DND-41 (cell line): Measurements from ENCODE around the gene EPHB2.

Experiments
- ATAC-seq: fragments of 200-7000 bp; cut with Tn5 transposase; 3 replicates; pipeline ENCODE4 v1.9.1; 2021; ENCODE audit warnings: low read depth; ENCODE audit not compliant: insufficient read depth
- DNase-seq: peaks from one replicate; pipeline ENCODE4 v3.0.0-alpha.2; 2020
- H2AFZ ChIP-seq: 2 replicates; pipeline ENCODE4 v1.6.0; 2012; ENCODE audit warnings: low read depth, low read length
- H3K27ac ChIP-seq: 2 replicates; pipeline ENCODE4 v1.5.1; 2012; ENCODE audit warnings: low read length, inconsistent platforms
- H3K27me3 ChIP-seq: fragments of 200-600 bp; sonication (generic); 2 replicates; pipeline ENCODE4 v1.6.0; 2012; ENCODE audit warnings: low read length, mild to moderate bottlenecking, inconsistent platforms; ENCODE audit not compliant: insufficient read depth, poor library complexity
- H3K36me3 ChIP-seq: 2 replicates; pipeline ENCODE4 v1.5.1; 2012; ENCODE audit warnings: low read length, inconsistent platforms; ENCODE audit not compliant: insufficient read depth
- H3K4me1 ChIP-seq: 2 replicates; pipeline ENCODE4 v1.5.1; 2012; ENCODE audit warnings: mild to moderate bottlenecking, low read length; ENCODE audit not compliant: insufficient read depth
- H3K4me2 ChIP-seq: 2 replicates; pipeline ENCODE4 v1.6.0; 2012; ENCODE audit warnings: mild to moderate bottlenecking, moderate library complexity, low read length, inconsistent platforms; ENCODE audit not compliant: insufficient read depth
- H3K4me3 ChIP-seq, 2 experiments: fragments of 200-600 bp in 1 of 2; shearing (Covaris generic) in 1 of 2; 2 replicates each; pipeline ENCODE4 v1.5.1; 2012 to 2016; ENCODE audit warnings: inconsistent platforms in 2 of 2, low read length in 2 of 2, mild to moderate bottlenecking in 2 of 2, low read depth in 1 of 2, moderate library complexity in 1 of 2
- H3K79me2 ChIP-seq: 2 replicates; pipeline ENCODE4 v1.6.0; 2012; ENCODE audit warnings: low read length, inconsistent platforms; ENCODE audit not compliant: insufficient read depth
- H3K9ac ChIP-seq: 2 replicates; pipeline ENCODE4 v1.6.0; 2012; ENCODE audit warnings: low read depth, mild to moderate bottlenecking, inconsistent platforms, low read length, moderate library complexity
- H3K9me3 ChIP-seq: 2 replicates; pipeline ENCODE4 v1.5.1; 2012; ENCODE audit warnings: low read length, moderate library complexity, mild to moderate bottlenecking, inconsistent platforms; ENCODE audit not compliant: insufficient read depth, severe bottlenecking
- H4K20me1 ChIP-seq: 2 replicates; pipeline ENCODE4 v1.6.0; 2012; ENCODE audit warnings: low read length; ENCODE audit not compliant: insufficient read depth
- EZH2 ChIP-seq: IDR thresholded peaks from 3 replicates; pipeline ENCODE4 v1.6.1; 2012; ENCODE audit warnings: borderline replicate concordance, low read depth, mild to moderate bottlenecking, moderate library complexity, low read length, inconsistent platforms; ENCODE audit not compliant: severe bottlenecking
- TF ChIP-seq, protein P1 (sequence below): IDR thresholded peaks from 2 replicates; pipeline ENCODE4 v1.5.1; 2012; ENCODE audit warnings: borderline replicate concordance, low read length, moderate library complexity, mild to moderate bottlenecking; ENCODE audit not compliant: poor library complexity, severe bottlenecking; ENCODE audit errors: extremely low read depth

Gene EPHB2

DNA sequence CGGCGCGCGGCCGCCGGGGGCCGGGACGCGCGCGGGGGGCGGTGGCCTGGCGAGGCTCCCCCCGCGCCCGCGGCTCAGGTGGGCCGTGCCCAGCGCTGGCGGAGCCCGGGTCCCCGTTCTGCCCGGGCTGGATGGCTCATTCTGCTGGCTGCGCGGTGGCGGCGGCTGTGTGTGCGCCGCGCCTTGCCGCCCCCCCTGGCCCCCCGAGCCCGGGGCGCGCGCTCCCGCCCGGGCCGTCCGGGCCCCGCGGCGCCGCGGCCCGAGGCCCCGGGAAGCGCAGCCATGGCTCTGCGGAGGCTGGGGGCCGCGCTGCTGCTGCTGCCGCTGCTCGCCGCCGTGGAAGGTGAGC is at the start of gene EPHB2:
Gene EPHB2, plus strand, starts transcription at position 139 of the 349 bp plus-strand sequence. Its CDS starts 144 bp downstream, at position 283.
- no peaks in the 10 kb centered on the region for H3K4me1 ChIP-seq
- peaks cover 11% of the 10 kb centered on the region for H3K27me3 ChIP-seq
- H3K4me2 ChIP-seq, result no peak within 1 kb of the TSS
- no peak within 1 kb of the TSS for H2AFZ ChIP-seq
- H3K79me2 ChIP-seq, result no peaks in the 10 kb centered on the region
- H3K4me3 ChIP-seq, result no peak within 1 kb of the TSS
- no peak for TF ChIP-seq EZH2
- TF ChIP-seq, protein P1, sequence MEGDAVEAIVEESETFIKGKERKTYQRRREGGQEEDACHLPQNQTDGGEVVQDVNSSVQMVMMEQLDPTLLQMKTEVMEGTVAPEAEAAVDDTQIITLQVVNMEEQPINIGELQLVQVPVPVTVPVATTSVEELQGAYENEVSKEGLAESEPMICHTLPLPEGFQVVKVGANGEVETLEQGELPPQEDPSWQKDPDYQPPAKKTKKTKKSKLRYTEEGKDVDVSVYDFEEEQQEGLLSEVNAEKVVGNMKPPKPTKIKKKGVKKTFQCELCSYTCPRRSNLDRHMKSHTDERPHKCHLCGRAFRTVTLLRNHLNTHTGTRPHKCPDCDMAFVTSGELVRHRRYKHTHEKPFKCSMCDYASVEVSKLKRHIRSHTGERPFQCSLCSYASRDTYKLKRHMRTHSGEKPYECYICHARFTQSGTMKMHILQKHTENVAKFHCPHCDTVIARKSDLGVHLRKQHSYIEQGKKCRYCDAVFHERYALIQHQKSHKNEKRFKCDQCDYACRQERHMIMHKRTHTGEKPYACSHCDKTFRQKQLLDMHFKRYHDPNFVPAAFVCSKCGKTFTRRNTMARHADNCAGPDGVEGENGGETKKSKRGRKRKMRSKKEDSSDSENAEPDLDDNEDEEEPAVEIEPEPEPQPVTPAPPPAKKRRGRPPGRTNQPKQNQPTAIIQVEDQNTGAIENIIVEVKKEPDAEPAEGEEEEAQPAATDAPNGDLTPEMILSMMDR, result no peak
- no peaks in the 10 kb centered on the region for H3K36me3 ChIP-seq
- no peak within 1 kb of the TSS for H3K27ac ChIP-seq
- no peak within 1 kb of the TSS for H3K9ac ChIP-seq
- H3K9me3 ChIP-seq, result no peaks in the 10 kb centered on the region
- H4K20me1 ChIP-seq, result peaks cover 4% of the 10 kb centered on the region
- no peak for DNase-seq
- ATAC-seq, result no peak

DNA sequence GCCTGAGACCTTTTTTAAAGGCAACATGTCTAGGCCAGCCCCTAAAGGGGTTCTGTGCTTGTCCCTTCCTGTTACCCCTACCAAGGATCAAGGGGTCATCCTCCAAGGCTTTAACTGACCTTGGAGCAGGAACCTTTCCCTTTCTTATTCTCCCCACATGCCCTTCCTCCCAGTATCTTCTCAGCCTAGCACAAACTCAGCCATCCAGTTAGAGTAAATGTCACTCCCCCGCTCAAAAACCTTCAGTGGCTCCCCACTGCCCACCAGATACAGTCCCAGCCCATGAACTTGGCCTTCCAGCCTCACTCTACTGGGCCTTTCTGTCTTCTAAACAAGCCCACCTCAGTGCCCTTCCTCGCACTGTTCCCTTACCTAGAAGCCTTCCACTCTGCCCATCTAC is 48.8 kb upstream of the EPHB2 start:
- no peaks in the 10 kb centered on the region for H3K79me2 ChIP-seq
- TF ChIP-seq EZH2, result no peak
- TF ChIP-seq, protein P1, result no peak
- H3K9ac ChIP-seq, result no peak overlapping the region
- no peak overlapping the region for H2AFZ ChIP-seq
- H3K4me1 ChIP-seq, result no peaks in the 10 kb centered on the region
- H3K27me3 ChIP-seq, result peaks cover 6% of the 10 kb centered on the region
- DNase-seq (no peak), ATAC-seq (no peak)
- H4K20me1 ChIP-seq, result no peaks in the 10 kb centered on the region
- no peak overlapping the region for H3K27ac ChIP-seq
- H3K36me3 ChIP-seq, result no peaks in the 10 kb centered on the region
- H3K4me2 ChIP-seq, result no peak overlapping the region
- H3K9me3 ChIP-seq, result no peaks in the 10 kb centered on the region
- no peak overlapping the region for H3K4me3 ChIP-seq

DNA sequence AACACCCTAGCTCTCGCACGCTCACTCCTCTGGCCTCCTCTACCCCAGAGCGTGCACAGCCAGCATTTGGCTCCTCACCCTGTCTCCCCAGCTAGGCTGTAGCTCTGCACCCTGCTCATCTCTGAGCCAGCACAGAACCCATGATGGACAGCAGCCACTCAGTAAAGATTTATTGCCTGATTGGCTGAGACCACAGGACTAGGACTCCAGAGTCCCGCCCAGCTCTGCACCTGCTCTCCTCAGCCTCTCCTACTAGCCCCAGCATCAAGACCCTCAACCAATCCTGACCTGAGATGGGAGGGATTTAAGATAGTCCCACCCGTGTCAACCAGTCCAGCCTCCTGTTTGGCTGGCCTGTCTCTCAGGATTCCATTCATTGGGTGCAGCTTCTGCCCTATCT is 48.3 kb upstream of the EPHB2 start:
- no peak for TF ChIP-seq EZH2
- TF ChIP-seq, protein P1, result no peak
- Histone ChIP-seq H4K20me1 (no peaks in the 10 kb centered on the region), H2AFZ (no peak overlapping the region), H3K4me2 (no peak overlapping the region), H3K4me3 (no peak overlapping the region), H3K4me1 (no peaks in the 10 kb centered on the region), H3K9me3 (no peaks in the 10 kb centered on the region), H3K79me2 (no peaks in the 10 kb centered on the region), H3K36me3 (no peaks in the 10 kb centered on the region), H3K27ac (no peak overlapping the region), H3K9ac (no peak overlapping the region), H3K27me3 (peaks cover 5% of the 10 kb centered on the region)
- ATAC-seq, result peak; percentile 69
- DNase-seq, result peak; percentile 20

DNA sequence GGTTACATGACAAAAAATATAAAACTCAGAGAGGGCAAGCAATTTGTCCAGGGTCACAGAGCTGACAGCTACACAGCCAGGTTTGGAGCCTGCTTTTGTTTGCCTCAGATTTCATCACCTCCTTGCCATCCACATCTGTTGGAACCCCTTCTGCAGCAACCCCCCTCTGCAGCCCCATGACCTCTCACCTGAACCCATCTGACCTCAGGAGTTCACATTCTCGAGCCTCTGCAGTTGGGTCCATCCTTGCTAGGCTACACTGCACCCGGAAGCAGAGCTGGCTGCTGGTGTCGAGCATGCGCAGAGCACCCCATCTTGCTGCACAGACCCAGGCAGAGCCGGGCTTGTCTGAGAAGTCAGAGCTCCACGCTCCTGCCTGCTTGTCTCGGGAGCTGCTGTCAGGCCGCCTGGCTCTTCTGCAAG is 47.6 kb upstream of the EPHB2 start:
- Histone ChIP-seq H3K27me3 (peaks cover 5% of the 10 kb centered on the region), H3K4me3 (no peak overlapping the region), H3K4me1 (no peaks in the 10 kb centered on the region), H2AFZ (no peak overlapping the region), H3K36me3 (no peaks in the 10 kb centered on the region), H3K9ac (no peak overlapping the region), H3K27ac (no peak overlapping the region), H3K9me3 (no peaks in the 10 kb centered on the region), H4K20me1 (no peaks in the 10 kb centered on the region), H3K4me2 (no peak overlapping the region), H3K79me2 (no peaks in the 10 kb centered on the region)
- DNase-seq (no peak), ATAC-seq (no peak)
- TF ChIP-seq, protein P1, result no peak
- no peak for TF ChIP-seq EZH2
